Sigmoid colon (tissue), 4 donors: ENCODE data around the gene INSL3.

ENCODE experiments used
- EP300 ChIP-seq, 4 donors: sonication (generic); formaldehyde crosslinking; IDR thresholded peaks; one replicate each; pipeline ENCODE4 v1.6.1; 2017; ENCODE audit warnings: antibody characterized with exemption in 4 of 4
- POLR2A ChIP-seq, 2 donors: fragments of 450-650 bp; IDR thresholded peaks; one replicate each; pipeline ENCODE4 v1.6.1; 2016; ENCODE audit warnings: antibody characterized with exemption in 2 of 2, mild to moderate bottlenecking in 2 of 2, moderate library complexity in 2 of 2
- POLR2AphosphoS5 ChIP-seq, 4 donors: sonication (generic); formaldehyde crosslinking; IDR thresholded peaks; one replicate each; pipeline ENCODE4 v1.6.1; 2017; ENCODE audit warnings: antibody characterized with exemption in 4 of 4
- TF ChIP-seq, protein P1 (sequence below), 4 experiments: fragments of 450-650 bp in 3 of 4; fragments of 200-600 bp in 1 of 4; IDR thresholded peaks; one replicate each; pipeline ENCODE4 v1.5.1; 2016 to 2019; ENCODE audit warnings: antibody characterized with exemption in 4 of 4, mild to moderate bottlenecking in 3 of 4, moderate library complexity in 2 of 4

DNA sequence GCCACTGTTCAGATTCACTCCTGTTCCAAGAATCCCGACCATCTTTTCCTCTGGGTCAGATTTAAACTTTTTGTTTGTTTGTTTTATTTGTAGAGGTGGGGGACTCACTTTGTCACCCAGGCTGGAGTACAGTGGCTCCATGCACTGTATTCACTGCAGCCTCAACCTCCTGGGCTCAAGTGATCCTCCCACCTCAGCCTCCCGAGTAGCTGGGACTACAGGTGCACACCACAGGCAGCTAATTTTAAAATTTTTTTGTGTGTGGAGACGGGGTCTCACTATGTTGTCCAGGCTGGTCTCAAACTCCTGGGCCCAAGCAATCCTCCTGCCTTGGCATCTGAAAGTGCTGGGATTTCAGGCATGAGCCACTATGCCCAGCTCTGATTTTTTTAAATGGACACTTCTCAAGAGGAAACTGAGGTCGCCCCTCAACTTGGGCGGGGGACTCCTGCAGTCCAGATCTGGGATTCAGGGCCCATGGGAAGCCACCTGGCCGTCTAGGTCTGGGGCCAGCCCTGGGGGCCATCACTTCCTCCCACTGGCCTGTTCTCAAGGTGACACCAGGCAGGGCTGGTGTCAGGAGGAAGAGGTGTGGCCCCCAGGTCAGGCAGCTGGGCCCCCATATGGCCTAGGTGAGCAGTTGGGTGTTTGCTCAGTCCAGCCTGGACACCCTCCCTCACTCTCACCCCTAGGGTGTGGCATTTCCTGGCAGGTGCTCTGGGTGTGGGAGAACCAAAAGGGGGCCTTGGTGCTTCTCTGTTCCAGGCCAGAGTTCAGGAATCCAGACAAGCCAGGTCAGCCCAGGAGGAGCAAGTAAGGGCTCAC lies 25.1 kb downstream of the INSL3 start:
- TF ChIP-seq, protein P1, sequence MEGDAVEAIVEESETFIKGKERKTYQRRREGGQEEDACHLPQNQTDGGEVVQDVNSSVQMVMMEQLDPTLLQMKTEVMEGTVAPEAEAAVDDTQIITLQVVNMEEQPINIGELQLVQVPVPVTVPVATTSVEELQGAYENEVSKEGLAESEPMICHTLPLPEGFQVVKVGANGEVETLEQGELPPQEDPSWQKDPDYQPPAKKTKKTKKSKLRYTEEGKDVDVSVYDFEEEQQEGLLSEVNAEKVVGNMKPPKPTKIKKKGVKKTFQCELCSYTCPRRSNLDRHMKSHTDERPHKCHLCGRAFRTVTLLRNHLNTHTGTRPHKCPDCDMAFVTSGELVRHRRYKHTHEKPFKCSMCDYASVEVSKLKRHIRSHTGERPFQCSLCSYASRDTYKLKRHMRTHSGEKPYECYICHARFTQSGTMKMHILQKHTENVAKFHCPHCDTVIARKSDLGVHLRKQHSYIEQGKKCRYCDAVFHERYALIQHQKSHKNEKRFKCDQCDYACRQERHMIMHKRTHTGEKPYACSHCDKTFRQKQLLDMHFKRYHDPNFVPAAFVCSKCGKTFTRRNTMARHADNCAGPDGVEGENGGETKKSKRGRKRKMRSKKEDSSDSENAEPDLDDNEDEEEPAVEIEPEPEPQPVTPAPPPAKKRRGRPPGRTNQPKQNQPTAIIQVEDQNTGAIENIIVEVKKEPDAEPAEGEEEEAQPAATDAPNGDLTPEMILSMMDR (IDR thresholded peaks at IDR 0.05): no peak
- TF ChIP-seq POLR2AphosphoS5 (IDR thresholded peaks at IDR 0.05) (peak in 1 of 4 donors; percentile 16), EP300 (IDR thresholded peaks at IDR 0.05) (no peak), POLR2A (IDR thresholded peaks at IDR 0.05) (peak in 1 of 2 donors; percentile 59)
